Activated CD8-positive, alpha-beta memory T cell treated with anti-CD3 and anti-CD28 coated beads for 4 hours (primary cell): ENCODE results near the gene TNNI3K.
"Not testable (repeated sequence)": the region's sequence is repeated elsewhere in the genome, so short reads cannot be mapped to it uniquely, and the experiment has no call there.

Source experiments
- DNase-seq, 2 donors: peaks; one replicate each; pipeline ENCODE4 v3.0.0-alpha.2; 2020; ENCODE audit warnings: low read depth in 2 of 2

The TNNI3K gene, protein sequence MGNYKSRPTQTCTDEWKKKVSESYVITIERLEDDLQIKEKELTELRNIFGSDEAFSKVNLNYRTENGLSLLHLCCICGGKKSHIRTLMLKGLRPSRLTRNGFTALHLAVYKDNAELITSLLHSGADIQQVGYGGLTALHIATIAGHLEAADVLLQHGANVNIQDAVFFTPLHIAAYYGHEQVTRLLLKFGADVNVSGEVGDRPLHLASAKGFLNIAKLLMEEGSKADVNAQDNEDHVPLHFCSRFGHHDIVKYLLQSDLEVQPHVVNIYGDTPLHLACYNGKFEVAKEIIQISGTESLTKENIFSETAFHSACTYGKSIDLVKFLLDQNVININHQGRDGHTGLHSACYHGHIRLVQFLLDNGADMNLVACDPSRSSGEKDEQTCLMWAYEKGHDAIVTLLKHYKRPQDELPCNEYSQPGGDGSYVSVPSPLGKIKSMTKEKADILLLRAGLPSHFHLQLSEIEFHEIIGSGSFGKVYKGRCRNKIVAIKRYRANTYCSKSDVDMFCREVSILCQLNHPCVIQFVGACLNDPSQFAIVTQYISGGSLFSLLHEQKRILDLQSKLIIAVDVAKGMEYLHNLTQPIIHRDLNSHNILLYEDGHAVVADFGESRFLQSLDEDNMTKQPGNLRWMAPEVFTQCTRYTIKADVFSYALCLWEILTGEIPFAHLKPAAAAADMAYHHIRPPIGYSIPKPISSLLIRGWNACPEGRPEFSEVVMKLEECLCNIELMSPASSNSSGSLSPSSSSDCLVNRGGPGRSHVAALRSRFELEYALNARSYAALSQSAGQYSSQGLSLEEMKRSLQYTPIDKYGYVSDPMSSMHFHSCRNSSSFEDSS

GRCh38 chr1:74235153-74235552 is at the start of gene TNNI3K:
Gene TNNI3K (plus strand): TSS chr1:74235387. CDS start chr1:74235452, 65 bp downstream.
- DNase-seq, result no peak

GRCh38 chr1:74193908-74194307 is 41.3 kb upstream of the TNNI3K start:
- no peak for DNase-seq

DNA sequence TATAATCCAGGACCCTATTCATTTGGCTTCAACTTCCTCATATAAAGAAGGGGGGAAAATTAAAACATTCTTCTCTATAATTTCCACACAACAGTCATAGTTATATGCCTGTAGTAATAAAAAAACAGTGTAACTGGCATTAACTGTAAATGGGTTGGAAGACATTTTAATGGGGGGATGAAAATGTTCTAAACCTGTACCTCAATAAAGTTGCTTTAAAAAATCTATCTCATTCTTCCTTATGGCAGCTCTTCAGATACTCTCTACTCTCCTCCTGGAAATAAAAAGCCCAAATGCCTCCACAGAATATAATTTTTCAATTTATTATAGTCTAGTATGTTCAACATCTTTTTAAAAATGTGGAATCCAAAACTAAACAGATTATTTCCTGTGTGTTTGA is 39.8 kb upstream of the TNNI3K start:
- no peak for DNase-seq

DNA sequence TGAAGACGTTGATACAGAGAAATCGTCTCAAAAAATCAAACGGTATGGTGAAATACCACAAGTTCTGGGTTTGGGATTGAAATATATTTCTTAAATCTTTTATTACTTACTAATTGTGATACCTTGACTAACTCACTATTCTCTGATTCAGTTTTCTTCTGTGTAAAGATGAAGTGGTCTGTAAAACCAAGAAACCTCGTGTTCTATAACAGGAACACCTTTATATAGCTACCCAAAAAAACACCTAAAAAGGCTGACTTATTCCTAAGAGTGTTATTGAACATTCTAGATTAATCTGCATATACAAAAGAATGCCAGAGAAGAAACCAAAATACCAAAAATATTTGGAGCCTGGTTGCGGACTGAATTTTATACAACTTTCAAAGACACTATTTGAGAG is 37.9 kb upstream of the TNNI3K start:
- DNase-seq, result no peak

DNA sequence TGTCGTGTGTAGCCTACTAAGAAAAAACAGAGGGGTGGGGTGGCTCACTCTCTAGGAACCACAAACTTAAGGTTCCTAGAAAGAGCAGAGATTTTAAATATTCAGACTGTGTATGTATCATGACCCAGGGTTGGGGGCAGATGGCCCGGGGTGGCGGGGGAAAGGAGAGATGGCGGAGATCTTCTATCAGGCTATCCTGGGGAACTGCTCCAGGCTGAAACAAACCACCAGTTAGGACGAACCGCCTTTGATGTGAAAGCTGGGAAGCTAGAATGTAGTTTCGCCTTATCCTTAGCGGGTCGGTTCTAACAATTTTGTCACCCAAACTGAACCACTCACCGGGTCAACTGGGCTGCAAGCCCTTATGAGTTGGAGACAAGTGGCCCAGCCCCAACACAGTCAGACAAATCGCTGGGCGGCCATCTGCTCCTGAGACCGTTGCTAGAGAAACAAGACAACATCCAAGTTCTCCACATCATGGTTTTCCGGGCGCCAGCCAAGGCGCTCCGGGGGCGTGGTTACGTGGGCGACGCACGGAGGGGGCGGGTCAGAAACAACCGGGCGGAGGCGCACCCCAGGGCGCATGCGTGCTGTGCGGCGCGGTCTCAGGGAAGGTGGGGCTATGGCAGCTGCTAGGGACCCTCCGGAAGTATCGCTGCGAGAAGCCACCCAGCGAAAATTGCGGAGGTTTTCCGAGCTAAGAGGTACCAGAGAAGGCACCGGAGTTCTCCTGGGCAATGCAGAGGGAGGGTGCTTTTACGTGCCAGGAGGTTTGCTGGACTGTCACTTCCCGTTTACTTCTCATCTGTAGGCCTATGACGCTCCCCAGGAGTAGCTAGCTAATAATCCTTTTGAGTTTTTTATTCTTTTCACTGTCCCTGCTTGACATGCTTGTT is 37.3 kb upstream of the TNNI3K start, which contains the start of the genes FPGT and LRRIQ3:
Gene FPGT (plus strand): TSS at position 586 of the 896 bp plus-strand sequence. CDS start 37 bp downstream, at position 623.
Gene LRRIQ3 (minus strand): TSS at position 520 of the 896 bp plus-strand sequence. CDS start 14,492 bp downstream, outside the sequence.
- DNase-seq, result peak; percentile 89 to 92

GRCh38 chr1:74199504-74199903 is 35.7 kb upstream of the TNNI3K start:
- DNase-seq, result no peak

- no peak for DNase-seq
These were observed 29.9 kb upstream of the TNNI3K start for GRCh38 chr1:74205266-74205665.

DNA sequence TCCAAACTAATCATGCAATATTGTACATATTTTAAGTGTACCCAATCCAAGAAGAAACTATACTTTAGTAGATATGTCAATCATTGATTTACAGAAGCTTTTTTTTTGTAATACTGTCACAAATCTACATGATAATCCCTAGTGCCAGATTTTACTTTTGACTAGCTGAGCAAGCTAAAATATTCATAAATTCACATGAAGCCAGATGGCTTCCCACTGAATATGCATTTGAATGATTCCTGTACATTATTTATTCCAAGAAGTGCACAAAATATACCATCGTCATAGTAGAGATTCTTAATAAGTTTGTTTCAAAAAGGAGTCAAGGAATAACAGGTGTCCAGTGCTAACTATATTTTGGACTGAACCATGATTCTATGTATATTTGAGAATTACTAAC is 20.0 kb upstream of the TNNI3K start:
- DNase-seq, result no peak

- no peak for DNase-seq
These were observed 12.5 kb upstream of the TNNI3K start for GRCh38 chr1:74222701-74223100.

DNA sequence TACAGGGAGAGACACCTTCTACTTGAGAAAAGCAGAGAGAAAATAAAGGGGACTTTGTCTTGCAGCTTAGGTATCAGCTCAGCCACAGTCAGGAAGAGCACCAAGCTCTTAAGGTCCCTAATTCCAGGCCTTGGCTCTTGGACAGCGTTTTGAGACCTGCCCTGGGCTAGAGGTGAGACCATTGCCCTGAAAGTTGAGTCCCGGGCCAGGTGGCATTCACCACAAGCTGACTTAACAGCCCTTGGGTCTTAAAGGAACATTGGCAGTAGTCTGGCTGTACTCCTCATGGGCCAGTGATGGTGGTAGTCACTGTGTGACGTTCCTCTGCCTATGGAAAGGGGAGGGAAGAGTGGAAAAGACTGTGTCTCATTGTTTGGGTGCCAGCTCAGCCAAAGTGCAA is 11.7 kb upstream of the TNNI3K start:
- DNase-seq, result no peak

- DNase-seq, result no peak
These were observed 1.3 kb downstream of the TNNI3K start for GRCh38 chr1:74236440-74236839.

GRCh38 chr1:74237035-74237434 is 1.8 kb downstream of the TNNI3K start:
- DNase-seq, result no peak

DNA sequence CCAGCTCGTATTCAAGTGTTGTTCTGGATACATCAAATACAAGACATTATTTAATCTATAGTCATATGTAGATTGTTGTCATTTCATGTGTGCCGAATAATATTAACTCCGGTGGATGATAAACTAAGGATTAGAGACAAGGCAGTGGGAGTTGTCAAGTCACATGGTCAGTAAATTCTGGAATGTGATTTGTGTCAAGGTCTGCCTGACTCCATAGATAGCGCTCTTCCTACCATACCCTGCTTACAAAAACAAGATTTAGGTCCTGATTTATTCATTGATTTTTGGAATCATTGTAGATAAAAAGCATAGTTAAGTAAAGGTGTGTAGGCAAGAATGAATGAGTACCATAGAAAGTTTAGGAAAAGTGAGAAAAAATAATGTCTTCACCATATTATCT is 2.6 kb downstream of the TNNI3K start:
- DNase-seq, result no peak

GRCh38 chr1:74245168-74245772 is 10.1 kb downstream of the TNNI3K start:
- no peak for DNase-seq

GRCh38 chr1:74246315-74246714 is 11.1 kb downstream of the TNNI3K start:
- DNase-seq, result no peak

- DNase-seq, result no peak
These were observed 12.8 kb downstream of the TNNI3K start for GRCh38 chr1:74247881-74248528.

- not testable (repeated sequence) for DNase-seq
These were observed 18.1 kb downstream of the TNNI3K start for GRCh38 chr1:74253243-74253824.

GRCh38 chr1:74266001-74266400 is 30.8 kb downstream of the TNNI3K start:
- no peak for DNase-seq

DNA sequence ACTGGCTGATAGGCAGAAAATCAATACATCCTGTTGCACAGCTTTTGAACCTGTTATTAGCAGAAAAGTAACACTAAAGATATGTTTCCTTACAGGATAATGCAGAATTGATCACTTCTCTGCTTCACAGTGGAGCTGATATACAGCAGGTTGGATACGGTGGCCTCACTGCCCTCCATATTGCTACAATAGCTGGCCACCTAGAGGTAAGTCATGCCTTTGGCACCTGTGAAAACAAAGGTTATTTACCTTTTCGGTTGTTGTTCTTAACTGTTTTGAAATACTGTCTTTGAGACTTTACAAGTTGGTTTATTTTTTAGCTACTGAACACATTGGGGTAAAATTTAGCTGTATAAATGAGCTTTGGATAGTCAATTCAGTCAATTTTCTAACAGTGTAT is 36.3 kb downstream of the TNNI3K start:
- DNase-seq, result no peak
